ENCODE measurements around the gene OMD. TPM values are rescaled to one million over a fixed set of nuclear protein-coding genes. Genes with fewer than 3 reads are reported as not detected.

The OMD gene
- total RNA-seq, 2 experiments from 2014 or later, result not detected

- Histone ChIP-seq H3K27ac (ENCODE audit: low read depth, low read length, poor library complexity, severe bottlenecking) (no peak overlapping the region), H3K79me2 (ENCODE audit: insufficient read depth, low read depth, low read length) (no peaks in the 10 kb centered on the region), H4K20me1 (ENCODE audit: insufficient read depth, low read length) (no peaks in the 10 kb centered on the region), H3K4me3 (ENCODE audit: low read depth, low read length, poor library complexity, severe bottlenecking) (no peak overlapping the region), H3K4me2 (ENCODE audit: low read length) (no peak overlapping the region), H2AFZ (ENCODE audit: low read length) (no peak overlapping the region), H3K4me1 (ENCODE audit: insufficient read depth, low read length, poor library complexity, severe bottlenecking) (no peaks in the 10 kb centered on the region), H3K36me3 (ENCODE audit: insufficient read depth, low read length) (peaks cover 21% of the 10 kb centered on the region), H3K9me2 (ENCODE audit: insufficient read depth, low read length) (no peaks in the 10 kb centered on the region), H3K9me3 (ENCODE audit: low read length) (no peaks in the 10 kb centered on the region)
- ChIA-PET CTCF (ENCODE audit: unreplicated experiment) (no interaction called here), POLR2A (no interaction called here)
- TF ChIP-seq EZH2phosphoT487 (IDR thresholded peaks at IDR 0.05; ENCODE audit: borderline replicate concordance, low read depth, low read length) (no peak), CTCF (conservative IDR thresholded peaks at IDR 0.05; ENCODE audit: low read length) (no peak)
- DNase-seq (ENCODE audit: low spot score), result no peak
- BruUV-seq (replicated peaks), result TSS peak; percentile 18
- intact Hi-C loops (cut with micrococcal nuclease; ENCODE audit: unreplicated experiment), result no loop called here
These were observed 39.9 kb downstream of the OMD start for GRCh38 chr9:92384375-92384774.

- no peaks in the 10 kb centered on the region for H3K79me2 ChIP-seq (ENCODE audit: insufficient read depth, low read depth, low read length)
- H2AFZ ChIP-seq (ENCODE audit: low read length), result no peak overlapping the region
- DNase-seq (ENCODE audit: low spot score), result no peak
- intact Hi-C loops (cut with micrococcal nuclease; ENCODE audit: unreplicated experiment), result no loop called here
- no peaks in the 10 kb centered on the region for H3K9me2 ChIP-seq (ENCODE audit: insufficient read depth, low read length)
- H4K20me1 ChIP-seq (ENCODE audit: insufficient read depth, low read length), result no peaks in the 10 kb centered on the region
- peaks cover 21% of the 10 kb centered on the region for H3K36me3 ChIP-seq (ENCODE audit: insufficient read depth, low read length)
- CTCF ChIA-PET (ENCODE audit: unreplicated experiment), result no interaction called here
- H3K27ac ChIP-seq (ENCODE audit: low read depth, low read length, poor library complexity, severe bottlenecking), result no peak overlapping the region
- BruUV-seq (replicated peaks), result no TSS peak
- TF ChIP-seq EZH2phosphoT487 (IDR thresholded peaks at IDR 0.05; ENCODE audit: borderline replicate concordance, low read depth, low read length), result no peak
- TF ChIP-seq CTCF (conservative IDR thresholded peaks at IDR 0.05; ENCODE audit: low read length), result no peak
- H3K9me3 ChIP-seq (ENCODE audit: low read length), result no peaks in the 10 kb centered on the region
- POLR2A ChIA-PET, result no interaction called here
- H3K4me3 ChIP-seq (ENCODE audit: low read depth, low read length, poor library complexity, severe bottlenecking), result no peak overlapping the region
- no peaks in the 10 kb centered on the region for H3K4me1 ChIP-seq (ENCODE audit: insufficient read depth, low read length, poor library complexity, severe bottlenecking)
- no peak overlapping the region for H3K4me2 ChIP-seq (ENCODE audit: low read length)
These were observed 42.5 kb downstream of the OMD start for GRCh38 chr9:92381775-92382174.

DNA sequence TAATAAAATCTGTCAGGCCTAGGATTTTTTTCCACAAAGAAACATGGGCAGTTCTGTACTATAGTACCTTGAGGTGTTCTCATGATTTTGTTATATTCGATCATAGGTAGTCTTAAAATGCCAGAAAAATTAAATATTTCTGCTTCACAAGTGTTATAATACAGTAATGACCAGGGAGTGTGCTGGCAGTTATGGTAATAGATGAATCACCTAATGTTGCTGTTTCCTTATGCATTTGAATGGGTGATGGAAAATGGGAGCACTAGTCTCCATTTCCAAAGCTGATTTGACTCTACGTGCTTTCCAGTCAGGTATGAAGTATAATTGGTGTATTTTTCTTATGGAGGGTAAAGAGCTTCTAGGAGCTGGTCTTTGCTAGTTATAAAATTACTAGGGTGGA lies 43.7 kb downstream of the OMD start:
- no peak for TF ChIP-seq EZH2phosphoT487 (IDR thresholded peaks at IDR 0.05; ENCODE audit: borderline replicate concordance, low read depth, low read length)
- no peak for TF ChIP-seq CTCF (conservative IDR thresholded peaks at IDR 0.05; ENCODE audit: low read length)
- TSS peak; percentile 19 for BruUV-seq (replicated peaks)
- intact Hi-C loops (cut with micrococcal nuclease; ENCODE audit: unreplicated experiment), result no loop called here
- no peak overlapping the region for H3K4me2 ChIP-seq (ENCODE audit: low read length)
- H3K79me2 ChIP-seq (ENCODE audit: insufficient read depth, low read depth, low read length), result no peaks in the 10 kb centered on the region
- H4K20me1 ChIP-seq (ENCODE audit: insufficient read depth, low read length), result no peaks in the 10 kb centered on the region
- H3K9me3 ChIP-seq (ENCODE audit: low read length), result no peaks in the 10 kb centered on the region
- H3K4me1 ChIP-seq (ENCODE audit: insufficient read depth, low read length, poor library complexity, severe bottlenecking), result no peaks in the 10 kb centered on the region
- no peak overlapping the region for H3K27ac ChIP-seq (ENCODE audit: low read depth, low read length, poor library complexity, severe bottlenecking)
- DNase-seq (ENCODE audit: low spot score), result no peak
- no peaks in the 10 kb centered on the region for H3K9me2 ChIP-seq (ENCODE audit: insufficient read depth, low read length)
- peaks cover 21% of the 10 kb centered on the region for H3K36me3 ChIP-seq (ENCODE audit: insufficient read depth, low read length)
- H3K4me3 ChIP-seq (ENCODE audit: low read depth, low read length, poor library complexity, severe bottlenecking), result no peak overlapping the region
- no peak overlapping the region for H2AFZ ChIP-seq (ENCODE audit: low read length)
- POLR2A ChIA-PET, result interaction anchor here (0.6 to 1.1 kb wide), 2 partner anchors 13 to 139 kb away, joined by 3 read pairs; no protein-coding TSS in a partner anchor
- CTCF ChIA-PET (ENCODE audit: unreplicated experiment), result no interaction called here

Measured in OCI-LY7 (cell line).